ENCODE results near the gene RALGPS1.

RALGPS1 gene

GRCh38 chr9:127098916-127099553 is 184.5 kb downstream of the RALGPS1 start:
- no peak for DNase-seq (ENCODE audit: low read depth in 3 of 3)

GRCh38 chr9:127099664-127100063 is 185.1 kb downstream of the RALGPS1 start:
- no peak for DNase-seq (ENCODE audit: low read depth in 3 of 3)

GRCh38 chr9:127102176-127102575 is 187.6 kb downstream of the RALGPS1 start:
- DNase-seq (ENCODE audit: low read depth in 3 of 3) = no peak

- DNase-seq (ENCODE audit: low read depth in 3 of 3) = no peak
Observed at GRCh38 chr9:127102788-127103187, 188.2 kb downstream of the RALGPS1 start.

- no peak for DNase-seq (ENCODE audit: low read depth in 3 of 3)
Observed at GRCh38 chr9:127104581-127105311, 190.2 kb downstream of the RALGPS1 start.

- DNase-seq (ENCODE audit: low read depth in 3 of 3) = no peak
Observed at GRCh38 chr9:127105805-127106465, 191.4 kb downstream of the RALGPS1 start.

GRCh38 chr9:127106466-127106855 is 191.9 kb downstream of the RALGPS1 start:
- DNase-seq (ENCODE audit: low read depth in 3 of 3) = no peak

GRCh38 chr9:127107171-127107928 is 192.8 kb downstream of the RALGPS1 start:
- no peak for DNase-seq (ENCODE audit: low read depth in 3 of 3)

- no peak for DNase-seq (ENCODE audit: low read depth in 3 of 3)
Observed at GRCh38 chr9:127107929-127108876, 193.6 kb downstream of the RALGPS1 start.

- DNase-seq (ENCODE audit: low read depth in 3 of 3) = no peak
Observed at GRCh38 chr9:127109212-127109711, 194.7 kb downstream of the RALGPS1 start.

GRCh38 chr9:127112056-127112455 is 197.5 kb downstream of the RALGPS1 start:
- no peak for DNase-seq (ENCODE audit: low read depth in 3 of 3)

GRCh38 chr9:127112735-127113161 is 198.2 kb downstream of the RALGPS1 start:
- no peak for DNase-seq (ENCODE audit: low read depth in 3 of 3)

- DNase-seq (ENCODE audit: low read depth in 3 of 3) = no peak
Observed at GRCh38 chr9:127113191-127113972, 198.8 kb downstream of the RALGPS1 start.

GRCh38 chr9:127114606-127115005 is 200.0 kb downstream of the RALGPS1 start:
- no peak for DNase-seq (ENCODE audit: low read depth in 3 of 3)

GRCh38 chr9:127116088-127116726 is 201.6 kb downstream of the RALGPS1 start:
- no peak for DNase-seq (ENCODE audit: low read depth in 3 of 3)

- no peak for DNase-seq (ENCODE audit: low read depth in 3 of 3)
Observed at GRCh38 chr9:127116957-127117356, 202.4 kb downstream of the RALGPS1 start.

- DNase-seq (ENCODE audit: low read depth in 3 of 3) = no peak
Observed at GRCh38 chr9:127117801-127118200, 203.2 kb downstream of the RALGPS1 start.

GRCh38 chr9:127118597-127119319 is 204.2 kb downstream of the RALGPS1 start:
- DNase-seq (ENCODE audit: low read depth in 3 of 3) = no peak

- DNase-seq (ENCODE audit: low read depth in 3 of 3) = no peak
Observed at GRCh38 chr9:127119320-127119709, 204.7 kb downstream of the RALGPS1 start.
